Stimulated activated memory B cell treated with anti-CD40 and anti-IgM and Interleukin-4, amounts not matched to agents 10 μg/mL and 1 μg/mL and 100 μg/mL, for 72 hours (primary cell): Measurements from ENCODE around the gene IL18BP.

Source experiments
- ATAC-seq: fragments of 150-1000 bp; cut with Tn5 transposase; 2 replicates; pipeline ENCODE4 v1.10.0; 2021
- H3K27ac Mint-ChIP-seq: one replicate; pipeline ENCODE4 v1.8.0; 2022; ENCODE audit warnings: mild to moderate bottlenecking, mixed read lengths
- H3K27me3 Mint-ChIP-seq: one replicate; pipeline ENCODE4 v1.8.0; 2022; ENCODE audit warnings: mixed read lengths
- H3K36me3 Mint-ChIP-seq: one replicate; pipeline ENCODE4 v1.8.0; 2022; ENCODE audit warnings: mixed read lengths
- H3K4me1 Mint-ChIP-seq: one replicate; pipeline ENCODE4 v1.8.0; 2022; ENCODE audit warnings: mixed read lengths
- H3K4me3 Mint-ChIP-seq: one replicate; pipeline ENCODE4 v1.8.0; 2022; ENCODE audit warnings: mild to moderate bottlenecking, moderate library complexity, mixed read lengths
- H3K9me3 Mint-ChIP-seq: one replicate; pipeline ENCODE4 v1.8.0; 2022; ENCODE audit warnings: mixed read lengths

Gene IL18BP

DNA sequence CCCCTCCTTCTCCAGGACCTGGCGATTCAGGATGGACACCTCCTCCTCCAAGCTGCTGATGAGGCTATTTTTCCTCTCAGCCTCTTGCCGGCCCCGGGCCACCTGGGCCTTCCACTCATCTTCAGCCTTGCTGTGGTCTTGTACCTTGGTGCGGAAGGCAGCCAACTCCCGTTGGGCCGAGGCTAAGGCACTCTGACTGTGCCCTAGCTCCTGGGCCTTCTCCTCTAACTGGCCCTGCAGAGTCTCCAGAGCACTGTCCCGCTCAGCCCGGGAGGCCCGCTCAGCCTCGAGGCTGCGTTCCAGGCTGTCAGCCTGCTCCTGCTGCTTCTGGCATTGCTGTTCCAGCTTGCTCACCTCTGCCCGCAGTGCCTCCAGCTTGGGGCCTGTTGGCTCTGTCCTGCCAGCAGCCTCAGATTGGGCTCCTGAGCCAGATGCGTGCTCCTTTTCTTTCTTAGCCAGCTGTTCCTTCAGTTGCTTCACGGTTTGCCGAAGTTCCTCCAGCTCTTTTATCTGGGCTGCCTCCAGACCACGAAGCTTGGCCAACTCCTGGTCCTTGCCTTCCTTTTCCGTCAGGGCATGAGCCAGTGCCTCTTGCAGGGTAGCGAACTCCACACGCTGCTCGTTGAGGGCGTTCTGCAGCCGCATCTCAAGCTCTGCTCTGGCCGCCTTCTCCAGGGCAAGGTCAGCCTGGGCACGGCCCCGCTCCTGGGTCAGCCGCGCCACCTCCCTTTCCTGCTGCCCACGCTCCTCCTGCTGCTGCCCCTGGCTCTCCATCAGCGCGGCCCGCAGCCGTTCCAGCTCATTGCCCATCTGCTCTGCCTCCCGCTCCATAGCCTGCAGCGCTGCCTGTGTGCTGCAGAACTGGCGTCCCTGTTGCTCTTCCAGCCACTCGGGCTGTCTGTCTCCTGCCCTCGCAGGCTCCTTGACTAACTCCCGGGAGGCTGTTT lies 15.3 kb downstream of the IL18BP start:
- Mint-ChIP-seq H3K4me1 (peaks cover 7% of the 10 kb centered on the region), H3K36me3 (peaks cover 63% of the 10 kb centered on the region), H3K27ac (peak overlapping the region; percentile 24), H3K27me3 (no peaks in the 10 kb centered on the region), H3K9me3 (no peaks in the 10 kb centered on the region), H3K4me3 (no peak overlapping the region)
- ATAC-seq = no peak

DNA sequence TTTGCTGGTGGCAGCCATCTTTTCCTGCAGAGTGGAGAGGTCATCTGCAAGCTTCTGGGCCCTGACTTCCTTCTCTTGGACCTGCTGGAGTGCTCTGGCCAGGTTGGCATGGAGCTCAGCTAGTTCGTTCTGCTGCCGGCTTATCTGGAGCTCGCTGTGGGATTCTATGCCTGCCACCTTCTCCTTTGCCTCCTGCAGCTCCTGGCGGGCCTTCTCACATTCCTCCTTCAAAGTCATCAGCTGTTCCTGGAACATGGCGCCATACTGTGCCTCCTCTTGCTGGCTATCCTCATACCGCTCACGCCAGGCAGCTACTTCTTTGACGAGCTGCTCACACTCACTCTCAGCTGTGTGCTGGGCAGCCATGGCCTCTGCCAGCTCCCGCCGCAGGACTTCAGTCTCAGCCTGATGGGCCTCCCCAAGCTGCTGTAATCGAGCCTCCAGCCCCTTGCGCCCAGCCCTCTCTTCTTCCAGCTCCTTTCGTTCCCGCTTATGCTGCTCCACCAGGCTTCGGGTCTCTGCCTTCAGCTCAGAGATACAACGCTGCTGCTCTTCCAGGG lies 16.1 kb downstream of the IL18BP start:
- H3K4me3 Mint-ChIP-seq = no peak overlapping the region
- H3K27me3 Mint-ChIP-seq = no peaks in the 10 kb centered on the region
- no peaks in the 10 kb centered on the region for H3K9me3 Mint-ChIP-seq
- peaks cover 70% of the 10 kb centered on the region for H3K36me3 Mint-ChIP-seq
- no peak for ATAC-seq
- peaks cover 7% of the 10 kb centered on the region for H3K4me1 Mint-ChIP-seq
- H3K27ac Mint-ChIP-seq = peak overlapping the region; percentile 35

DNA sequence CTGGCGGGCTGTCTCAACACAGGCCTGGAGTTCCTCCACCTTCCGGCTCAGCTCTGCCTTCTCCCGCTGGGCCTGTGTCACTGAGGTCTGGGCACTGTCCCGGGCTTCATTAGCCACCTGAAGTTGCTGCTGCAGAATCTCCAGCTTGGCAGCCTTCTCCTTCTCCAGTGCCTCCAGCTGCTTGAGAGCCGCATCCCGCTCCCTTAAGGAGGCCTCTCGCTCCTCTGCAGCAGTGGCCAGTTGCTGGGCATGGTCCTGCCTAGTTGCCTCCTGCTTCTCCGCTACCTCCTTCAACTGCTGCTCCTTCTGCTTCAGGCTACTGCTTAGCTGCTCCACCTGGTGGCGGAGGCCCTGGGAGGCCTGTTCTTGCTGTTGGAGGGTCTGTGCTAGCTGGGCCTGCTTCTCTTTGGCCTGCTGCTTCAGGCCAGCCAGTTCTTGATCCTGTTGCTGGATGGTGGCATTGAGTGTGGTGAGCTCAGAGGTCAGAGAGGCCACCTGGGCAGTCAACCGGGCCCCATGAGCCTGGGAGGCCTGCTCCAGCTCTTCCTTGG lies 16.9 kb downstream of the IL18BP start:
- peaks cover 77% of the 10 kb centered on the region for H3K36me3 Mint-ChIP-seq

DNA sequence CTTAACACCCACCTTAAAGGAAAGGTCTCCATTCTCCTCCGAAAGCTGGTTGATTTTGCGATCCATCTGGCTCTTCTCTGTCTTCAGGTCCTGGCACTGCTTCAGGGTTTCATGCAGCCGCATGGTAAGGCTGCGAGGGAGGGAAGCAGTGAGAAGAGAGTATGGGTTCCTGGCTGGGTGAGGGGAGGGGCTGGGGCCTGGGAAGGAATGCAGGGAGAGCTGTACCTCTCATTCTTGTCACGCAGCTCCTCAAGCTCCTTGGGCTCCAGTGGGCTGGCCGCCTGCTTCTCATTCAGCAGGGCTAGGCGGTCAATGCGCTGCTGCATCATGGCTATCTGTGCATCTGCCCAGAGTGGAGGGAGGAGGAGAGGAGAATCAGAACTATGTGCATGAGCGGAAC lies 19.5 kb downstream of the IL18BP start:
- no peak overlapping the region for H3K27ac Mint-ChIP-seq
- H3K27me3 Mint-ChIP-seq = no peaks in the 10 kb centered on the region
- peaks cover 83% of the 10 kb centered on the region for H3K36me3 Mint-ChIP-seq
- peaks cover 6% of the 10 kb centered on the region for H3K4me1 Mint-ChIP-seq
- no peak for ATAC-seq
- H3K4me3 Mint-ChIP-seq = no peak overlapping the region
- H3K9me3 Mint-ChIP-seq = no peaks in the 10 kb centered on the region

More for the DNA sequence above, 16.9 kb downstream of the IL18BP start:
- peaks cover 7% of the 10 kb centered on the region for H3K4me1 Mint-ChIP-seq
- H3K4me3 Mint-ChIP-seq = no peak overlapping the region
- ATAC-seq = no peak
- H3K27ac Mint-ChIP-seq = peak overlapping the region; percentile 35
- H3K9me3 Mint-ChIP-seq = no peaks in the 10 kb centered on the region
- no peaks in the 10 kb centered on the region for H3K27me3 Mint-ChIP-seq

DNA sequence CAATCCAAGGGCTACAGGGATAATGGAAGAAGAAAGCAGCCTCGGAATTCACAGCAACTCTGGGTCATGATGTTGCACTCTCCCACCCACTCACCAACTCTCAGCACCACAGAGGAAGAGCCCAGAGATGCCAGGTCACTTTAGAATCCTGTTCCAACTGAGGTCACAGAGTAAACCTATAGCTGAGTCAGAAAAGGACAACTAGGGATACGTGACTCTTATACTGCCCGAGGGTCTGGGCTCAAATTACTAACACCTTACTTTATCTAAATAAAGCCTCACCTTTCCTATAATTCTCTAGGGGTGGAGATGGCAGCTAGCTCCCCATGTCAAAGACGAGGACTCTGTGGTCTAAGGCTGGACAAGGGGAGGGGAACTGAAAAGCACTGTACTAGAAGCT lies 24.6 kb downstream of the IL18BP start:
- Mint-ChIP-seq H3K27me3 (no peaks in the 10 kb centered on the region), H3K27ac (no peak overlapping the region), H3K4me3 (no peak overlapping the region), H3K36me3 (peaks cover 44% of the 10 kb centered on the region), H3K4me1 (peaks cover 22% of the 10 kb centered on the region), H3K9me3 (no peaks in the 10 kb centered on the region)
- no peak for ATAC-seq

DNA sequence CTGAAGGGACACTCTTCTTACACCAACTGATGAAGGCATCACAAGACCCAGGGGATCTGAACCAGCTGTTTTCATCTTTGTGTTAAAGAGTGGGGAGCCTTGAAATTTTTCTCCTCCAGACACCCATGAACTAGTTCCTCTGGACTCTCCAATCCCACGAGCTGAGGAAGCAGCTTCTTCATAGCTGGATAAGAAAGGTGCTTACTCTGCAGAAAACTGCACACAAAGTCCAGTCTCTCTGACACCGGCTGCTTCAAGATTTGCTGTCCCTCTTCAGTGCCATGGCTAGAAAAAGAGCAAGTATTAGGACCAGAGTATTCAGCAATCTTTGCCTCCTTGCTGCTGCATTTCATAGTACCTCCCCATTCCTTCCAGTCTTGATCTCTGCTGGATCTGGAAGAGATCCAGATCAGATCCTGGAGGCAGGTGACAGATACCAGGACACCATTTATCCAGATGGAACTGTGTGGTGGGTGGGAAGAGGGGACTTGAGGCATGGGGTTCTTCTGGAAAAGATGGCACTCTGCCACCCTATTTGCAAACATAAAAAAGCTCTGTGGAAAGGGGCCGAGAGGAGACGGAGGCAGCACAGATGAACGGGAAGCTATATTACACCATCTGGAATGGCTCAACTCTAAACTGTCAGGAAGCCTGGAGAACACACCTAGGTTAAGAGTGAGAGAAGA lies 25.5 kb downstream of the IL18BP start:
- Mint-ChIP-seq H3K27me3 (no peaks in the 10 kb centered on the region), H3K36me3 (peaks cover 42% of the 10 kb centered on the region), H3K4me3 (no peak overlapping the region), H3K27ac (no peak overlapping the region), H3K9me3 (no peaks in the 10 kb centered on the region), H3K4me1 (peaks cover 30% of the 10 kb centered on the region)
- ATAC-seq = no peak

DNA sequence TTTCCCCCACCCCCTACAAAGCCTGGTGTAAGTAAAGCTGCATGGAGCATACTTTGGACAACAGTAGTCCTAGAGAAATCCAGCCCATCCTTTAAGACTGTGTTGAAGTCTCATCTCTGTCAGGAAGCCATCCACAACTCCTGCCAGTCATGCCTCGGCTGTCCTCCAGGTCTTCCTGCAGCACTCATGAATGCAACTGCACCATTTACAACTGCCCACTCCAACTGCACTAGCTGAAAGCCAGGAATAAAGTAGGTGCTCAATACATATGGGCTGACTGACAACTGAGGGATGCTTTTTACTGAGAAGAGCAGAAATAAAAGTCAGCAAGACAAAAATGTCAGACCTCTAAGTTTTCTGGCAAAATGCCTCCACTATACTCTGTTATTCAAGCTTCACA lies 27.4 kb downstream of the IL18BP start:
- peaks cover 41% of the 10 kb centered on the region for H3K36me3 Mint-ChIP-seq
- no peaks in the 10 kb centered on the region for H3K27me3 Mint-ChIP-seq
- H3K27ac Mint-ChIP-seq = peak overlapping the region; percentile 48
- ATAC-seq = no peak
- H3K4me3 Mint-ChIP-seq = no peak overlapping the region
- H3K4me1 Mint-ChIP-seq = peaks cover 43% of the 10 kb centered on the region
- no peaks in the 10 kb centered on the region for H3K9me3 Mint-ChIP-seq

DNA sequence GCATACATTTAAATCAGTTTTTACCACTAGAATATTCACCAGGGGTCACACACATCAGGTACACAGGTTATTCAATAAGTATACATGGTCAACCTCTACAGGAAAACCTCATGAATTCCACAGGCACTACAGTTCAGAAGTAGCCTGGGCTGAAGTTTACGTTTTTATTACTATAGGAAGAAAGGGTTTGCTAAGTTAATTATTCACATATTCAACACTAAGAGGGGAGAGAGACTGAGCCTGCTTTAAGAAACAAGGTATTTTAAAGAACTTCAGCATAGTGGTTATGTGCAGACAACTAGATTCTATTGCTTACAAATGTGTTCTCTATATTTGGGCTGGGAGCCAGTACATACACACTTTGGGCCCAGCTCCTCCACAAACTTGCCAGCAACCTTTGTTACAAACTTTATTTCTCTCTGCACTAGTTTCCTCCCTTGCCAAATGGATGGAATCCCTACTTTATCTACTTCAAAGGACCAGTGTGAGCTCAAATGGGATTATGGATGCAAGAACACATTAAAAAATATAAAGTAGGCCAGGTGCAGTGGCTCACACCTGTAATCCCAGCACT lies 31.9 kb downstream of the IL18BP start:
- Mint-ChIP-seq H3K4me3 (no peak overlapping the region), H3K27ac (peak overlapping the region; percentile 61), H3K27me3 (no peaks in the 10 kb centered on the region), H3K4me1 (peaks cover 36% of the 10 kb centered on the region), H3K9me3 (no peaks in the 10 kb centered on the region), H3K36me3 (peaks cover 33% of the 10 kb centered on the region)
- ATAC-seq = no peak

DNA sequence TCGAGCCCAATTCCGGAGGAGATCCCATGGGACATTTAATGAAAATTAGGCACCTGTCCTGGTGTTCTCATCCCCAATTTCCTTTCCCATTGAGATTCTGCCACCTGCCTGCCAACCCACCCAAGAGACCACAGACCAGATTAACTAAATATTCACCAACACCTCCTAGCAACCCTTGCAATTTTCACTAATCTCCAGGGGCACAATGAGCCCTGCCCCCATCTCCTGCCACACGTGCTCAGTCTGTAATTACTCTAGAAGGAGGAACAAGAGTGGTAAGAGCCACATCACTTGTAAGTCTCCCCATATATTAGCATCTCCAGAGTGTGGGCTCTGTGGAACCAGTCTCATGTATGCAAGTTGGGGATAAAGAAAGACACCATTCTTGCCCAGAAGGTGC lies 38.0 kb downstream of the IL18BP start:
- no peak for ATAC-seq
- H3K9me3 Mint-ChIP-seq = no peaks in the 10 kb centered on the region
- H3K36me3 Mint-ChIP-seq = peaks cover 7% of the 10 kb centered on the region
- H3K4me1 Mint-ChIP-seq = peaks cover 12% of the 10 kb centered on the region
- no peaks in the 10 kb centered on the region for H3K27me3 Mint-ChIP-seq
- H3K27ac Mint-ChIP-seq = no peak overlapping the region
- no peak overlapping the region for H3K4me3 Mint-ChIP-seq

DNA sequence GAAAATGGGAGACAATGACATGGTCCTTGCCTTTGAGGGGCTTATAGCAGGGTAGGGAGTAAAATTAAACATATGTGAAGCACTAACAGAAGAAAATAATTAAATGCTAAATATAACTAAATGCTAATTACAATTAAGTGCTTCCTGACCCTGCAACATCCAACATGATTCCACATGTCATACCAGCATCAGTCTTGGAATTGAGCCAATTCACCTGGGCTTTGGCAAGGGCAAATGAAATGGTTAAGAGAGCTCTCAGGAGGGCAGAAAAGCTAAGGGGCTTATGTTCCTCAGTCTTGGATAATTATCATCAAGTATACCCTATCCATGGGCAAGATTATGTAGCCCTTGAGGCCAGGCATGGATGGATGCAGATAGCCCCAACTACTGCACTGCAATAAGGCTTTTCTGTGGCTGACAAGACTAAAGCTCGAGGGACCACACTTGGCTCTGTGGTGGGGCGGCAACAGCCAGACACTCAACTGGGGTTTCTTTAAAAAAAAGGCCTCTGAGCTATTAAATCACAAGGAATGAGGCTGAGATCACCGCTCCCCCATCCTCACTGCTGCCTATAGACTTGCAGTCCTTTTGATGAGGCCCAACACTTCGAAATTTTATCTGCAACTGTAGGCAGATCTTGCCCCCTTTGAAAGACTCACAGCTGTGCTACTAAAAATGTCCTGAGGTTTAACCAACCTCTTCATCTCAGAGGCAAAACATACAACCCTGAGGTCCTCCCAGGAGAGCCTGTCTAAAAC lies 39.0 kb downstream of the IL18BP start:
- Mint-ChIP-seq H3K36me3 (peaks cover 7% of the 10 kb centered on the region), H3K27me3 (no peaks in the 10 kb centered on the region), H3K4me3 (no peak overlapping the region), H3K27ac (no peak overlapping the region), H3K4me1 (peaks cover 22% of the 10 kb centered on the region), H3K9me3 (no peaks in the 10 kb centered on the region)
- no peak for ATAC-seq

DNA sequence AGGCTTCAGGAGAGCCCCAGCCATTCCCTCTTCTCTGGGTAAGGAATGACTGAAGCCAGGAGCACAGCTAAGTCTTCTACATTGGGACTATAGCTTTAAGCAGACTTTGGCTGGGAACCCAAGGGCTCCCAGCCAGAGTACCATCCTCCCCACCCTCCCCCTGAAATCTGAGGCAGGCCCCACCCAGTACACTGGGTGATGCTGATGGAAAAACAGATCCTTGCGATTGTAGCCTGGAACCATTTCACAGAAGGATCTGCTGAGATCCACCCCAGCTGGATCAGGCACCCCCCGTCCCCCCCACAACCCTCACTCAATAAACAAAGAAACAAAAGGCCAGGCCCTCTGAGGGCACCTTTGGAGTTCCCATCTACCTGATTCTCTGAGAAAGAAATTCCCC lies 39.8 kb downstream of the IL18BP start:
- H3K27ac Mint-ChIP-seq = no peak overlapping the region
- H3K4me3 Mint-ChIP-seq = no peak overlapping the region
- H3K36me3 Mint-ChIP-seq = peaks cover 7% of the 10 kb centered on the region
- no peaks in the 10 kb centered on the region for H3K9me3 Mint-ChIP-seq
- peaks cover 28% of the 10 kb centered on the region for H3K4me1 Mint-ChIP-seq
- no peak for ATAC-seq
- no peaks in the 10 kb centered on the region for H3K27me3 Mint-ChIP-seq

DNA sequence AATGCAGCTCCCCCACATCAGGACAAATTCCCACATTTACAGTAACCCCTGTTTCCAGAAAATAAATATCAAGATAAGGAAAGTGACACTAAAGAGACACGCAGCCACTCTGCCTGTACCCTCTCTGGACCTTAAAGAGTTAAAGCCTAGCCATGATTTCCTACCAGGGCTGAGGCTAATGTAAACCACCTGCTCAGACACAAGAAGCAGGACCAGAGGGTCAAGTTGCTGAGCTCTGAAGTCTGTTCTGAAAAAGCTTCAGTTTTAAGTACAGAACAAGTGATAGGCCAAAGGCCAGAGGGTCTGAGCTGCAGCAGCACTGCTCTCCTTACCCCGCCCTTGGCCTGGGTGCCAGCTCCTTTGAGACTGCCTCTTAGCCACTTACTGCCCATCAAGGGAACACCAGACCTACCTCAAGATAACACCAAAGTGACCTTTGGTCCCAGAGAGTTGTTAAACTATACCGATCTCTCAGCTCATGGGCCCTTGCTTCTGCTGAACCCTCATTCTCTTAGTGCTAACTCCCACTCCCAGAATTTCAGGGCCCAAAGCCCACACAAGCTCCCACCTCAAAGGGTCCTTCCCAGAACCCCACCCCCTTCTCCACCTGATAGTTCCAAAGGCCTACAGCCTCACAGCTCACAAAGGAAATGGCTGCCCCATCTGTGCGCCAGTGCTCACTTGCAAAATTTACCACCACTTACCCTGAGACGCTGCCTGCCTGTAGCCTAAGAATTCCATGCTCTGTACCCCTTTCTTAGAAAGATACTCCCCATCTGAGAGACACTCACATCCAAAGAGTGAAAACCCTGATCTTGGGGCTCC lies 40.5 kb downstream of the IL18BP start:
- H3K36me3 Mint-ChIP-seq = peaks cover 7% of the 10 kb centered on the region
- H3K27me3 Mint-ChIP-seq = no peaks in the 10 kb centered on the region
- H3K4me1 Mint-ChIP-seq = peaks cover 28% of the 10 kb centered on the region
- no peak for ATAC-seq
- no peak overlapping the region for H3K4me3 Mint-ChIP-seq
- no peaks in the 10 kb centered on the region for H3K9me3 Mint-ChIP-seq
- no peak overlapping the region for H3K27ac Mint-ChIP-seq

DNA sequence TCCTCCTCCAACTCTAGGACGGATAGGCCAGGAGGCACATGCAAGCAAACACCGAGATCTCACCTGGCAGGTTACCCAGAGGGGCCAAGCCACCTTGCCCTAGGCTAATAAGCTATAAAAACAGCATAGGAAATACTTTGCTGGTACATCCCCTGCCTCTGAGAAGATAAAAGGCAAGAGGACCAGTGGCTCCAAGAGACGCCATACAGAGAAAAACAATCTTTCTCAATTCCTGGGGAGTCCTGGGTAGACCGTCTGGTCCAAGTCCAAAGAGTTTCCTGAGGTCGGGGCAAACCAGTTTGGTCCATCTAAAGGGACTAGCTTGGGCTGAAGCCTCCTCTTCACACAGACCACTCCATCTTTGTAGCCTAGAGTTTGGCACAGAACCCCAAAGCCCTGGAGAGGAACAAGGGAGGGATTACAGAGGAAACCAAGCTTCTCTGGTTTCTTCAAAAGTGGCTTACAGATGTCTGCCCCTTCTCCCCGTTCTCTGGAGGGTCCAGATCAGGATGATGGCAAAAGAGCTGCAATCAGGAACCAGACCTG lies 41.2 kb downstream of the IL18BP start:
- no peak for ATAC-seq
- Mint-ChIP-seq H3K27ac (no peak overlapping the region), H3K36me3 (peaks cover 7% of the 10 kb centered on the region), H3K9me3 (no peaks in the 10 kb centered on the region), H3K27me3 (no peaks in the 10 kb centered on the region), H3K4me3 (no peak overlapping the region), H3K4me1 (peaks cover 29% of the 10 kb centered on the region)
